Hepatocyte (in vitro differentiated cells): ENCODE measurements around the gene PROZ. TPM values are rescaled to one million over a fixed set of nuclear protein-coding genes. Genes with fewer than 3 reads are reported as not detected.

Experiments
- DNase-seq: peaks from one replicate; pipeline ENCODE4 v3.0.0-alpha.2; 2016; ENCODE audit warnings: low spot score
- H2AFZ ChIP-seq: fragments of 200-600 bp; sonication (generic); 2 replicates; pipeline ENCODE4 v1.6.0; 2016; ENCODE audit warnings: antibody characterized with exemption, mild to moderate bottlenecking
- H3K27ac ChIP-seq: fragments of 200-600 bp; sonication (generic); 2 replicates; pipeline ENCODE4 v1.5.1; 2016; ENCODE audit warnings: mild to moderate bottlenecking
- H3K27me3 ChIP-seq: fragments of 200-600 bp; sonication (generic); 2 replicates; pipeline ENCODE4 v1.6.1; 2016
- H3K36me3 ChIP-seq: fragments of 200-600 bp; sonication (generic); replicated peaks from 2 replicates; pipeline ENCODE4 v1.5.1; 2016; ENCODE audit warnings: low read depth; ENCODE audit not compliant: insufficient read depth
- H3K4me1 ChIP-seq: fragments of 200-600 bp; sonication (generic); 2 replicates; pipeline ENCODE4 v1.5.1; 2016; ENCODE audit warnings: mild to moderate bottlenecking, moderate library complexity; ENCODE audit not compliant: insufficient read depth
- H3K4me2 ChIP-seq: fragments of 200-600 bp; sonication (generic); 2 replicates; pipeline ENCODE4 v1.6.0; 2016
- H3K4me3 ChIP-seq: fragments of 200-600 bp; sonication (generic); 2 replicates; pipeline ENCODE4 v1.5.1; 2016; ENCODE audit warnings: mild to moderate bottlenecking
- H3K79me2 ChIP-seq: fragments of 200-600 bp; sonication (generic); 2 replicates; pipeline ENCODE4 v1.6.0; 2017; ENCODE audit warnings: mild to moderate bottlenecking
- H3K9me2 ChIP-seq: fragments of 200-600 bp; sonication (generic); replicated peaks from 2 replicates; pipeline ENCODE4 v1.6.0; 2017; ENCODE audit warnings: mild to moderate bottlenecking; ENCODE audit not compliant: insufficient read depth
- H3K9me3 ChIP-seq: fragments of 200-600 bp; sonication (generic); 2 replicates; pipeline ENCODE4 v1.5.1; 2016; ENCODE audit warnings: low read depth, mild to moderate bottlenecking
- H4K20me1 ChIP-seq: fragments of 200-600 bp; sonication (generic); 2 replicates; pipeline ENCODE4 v1.6.0; 2016; ENCODE audit warnings: mild to moderate bottlenecking; ENCODE audit not compliant: insufficient read depth, poor library complexity, severe bottlenecking
- CTCF ChIP-seq: fragments of 200-600 bp; sonication (generic); IDR thresholded peaks from 2 replicates; pipeline ENCODE4 v1.5.1; 2016; ENCODE audit warnings: antibody characterized with exemption, mild to moderate bottlenecking; ENCODE audit not compliant: poor library complexity
- EZH2 ChIP-seq: fragments of 200-600 bp; sonication (generic); IDR thresholded peaks from 2 replicates; pipeline ENCODE4 v1.6.1; 2016; ENCODE audit warnings: antibody characterized with exemption, mild to moderate bottlenecking, borderline replicate concordance
- EZH2phosphoT487 ChIP-seq: fragments of 200-600 bp; sonication (generic); IDR thresholded peaks from one replicate; pipeline ENCODE4 v1.6.1; 2018; ENCODE audit warnings: antibody characterized with exemption, mild to moderate bottlenecking, low read depth, moderate library complexity; ENCODE audit not compliant: unreplicated experiment, severe bottlenecking
- WGBS: methylation state at CpG from one replicate; pipeline ENCODE4 v1.1.6; 2016; ENCODE audit warnings: low lambda C conversion rate; ENCODE audit errors: missing lambda C conversion rate; 5-methylcytosine and 5-hydroxymethylcytosine counted together
- polyA plus RNA-seq: library from polyadenylated mRNA; unstranded; fragments of >200 nt; fragmentation: Nextera tagmentation; extraction: Ambion mirVana; gene quantifications from 2 replicates; pipeline ENCODE4 v1.2.1, GENCODE V29; 2016
- total RNA-seq: library from RNA; depleted of rRNA; stranded (reverse); fragments of >200 nt; gene quantifications from 2 replicates; pipeline ENCODE4 v1.2.3, GENCODE V29; 2014

PROZ gene
- total and polyA plus RNA-seq, 2 experiments from 2014 or later: 4.7 TPM

- H3K4me1 ChIP-seq: peaks cover 16% of the 10 kb centered on the region
Measured at GRCh38 chr13:113166681-113167080, 8.2 kb downstream of the PROZ start.

GRCh38 chr13:113167155-113167554 lies 8.7 kb downstream of the PROZ start:
- H3K4me1 ChIP-seq: peaks cover 16% of the 10 kb centered on the region
- H2AFZ ChIP-seq: no peak overlapping the region
- WGBS: 95% methylated on average over 10 of the region's 10 CpGs
- peaks cover 9% of the 10 kb centered on the region for H3K27me3 ChIP-seq
- H3K4me3 ChIP-seq: no peak overlapping the region
- no peaks in the 10 kb centered on the region for H4K20me1 ChIP-seq
- no peaks in the 10 kb centered on the region for H3K9me3 ChIP-seq
- no peak overlapping the region for H3K4me2 ChIP-seq
- no peaks in the 10 kb centered on the region for H3K36me3 ChIP-seq
- no peaks in the 10 kb centered on the region for H3K9me2 ChIP-seq
- TF ChIP-seq EZH2phosphoT487 (no peak), CTCF (no peak), EZH2 (no peak)
- no peak overlapping the region for H3K27ac ChIP-seq
- no peaks in the 10 kb centered on the region for H3K79me2 ChIP-seq
- DNase-seq: no peak

More at GRCh38 chr13:113166681-113167080, 8.2 kb downstream of the PROZ start:
- no peak overlapping the region for H3K4me3 ChIP-seq
- no peak overlapping the region for H3K4me2 ChIP-seq
- 85% methylated on average over 5 of the region's 5 CpGs for WGBS
- H3K9me2 ChIP-seq: no peaks in the 10 kb centered on the region
- TF ChIP-seq EZH2: no peak
- H2AFZ ChIP-seq: no peak overlapping the region
- DNase-seq: no peak
- no peaks in the 10 kb centered on the region for H4K20me1 ChIP-seq
- H3K79me2 ChIP-seq: no peaks in the 10 kb centered on the region
- no peaks in the 10 kb centered on the region for H3K36me3 ChIP-seq
- no peak overlapping the region for H3K27ac ChIP-seq
- H3K9me3 ChIP-seq: no peaks in the 10 kb centered on the region
- H3K27me3 ChIP-seq: peaks cover 9% of the 10 kb centered on the region

GRCh38 chr13:113167575-113167974 lies 9.1 kb downstream of the PROZ start:
- TF ChIP-seq EZH2 (no peak), EZH2phosphoT487 (no peak), CTCF (no peak)
- Histone ChIP-seq H2AFZ (no peak overlapping the region), H4K20me1 (no peaks in the 10 kb centered on the region), H3K9me2 (no peaks in the 10 kb centered on the region), H3K27me3 (peaks cover 9% of the 10 kb centered on the region), H3K9me3 (no peaks in the 10 kb centered on the region), H3K4me2 (no peak overlapping the region), H3K36me3 (no peaks in the 10 kb centered on the region), H3K27ac (no peak overlapping the region), H3K79me2 (no peaks in the 10 kb centered on the region), H3K4me3 (no peak overlapping the region), H3K4me1 (peaks cover 16% of the 10 kb centered on the region)
- WGBS: 98% methylated on average over 3 of the region's 3 CpGs
- DNase-seq: no peak

GRCh38 chr13:113168211-113168610 lies 9.8 kb downstream of the PROZ start:
- Histone ChIP-seq H3K9me2 (no peaks in the 10 kb centered on the region), H3K79me2 (no peaks in the 10 kb centered on the region), H3K4me1 (peaks cover 16% of the 10 kb centered on the region), H3K27ac (no peak overlapping the region), H3K4me3 (no peak overlapping the region), H3K27me3 (peaks cover 6% of the 10 kb centered on the region), H3K36me3 (no peaks in the 10 kb centered on the region), H3K4me2 (no peak overlapping the region), H3K9me3 (no peaks in the 10 kb centered on the region), H2AFZ (no peak overlapping the region), H4K20me1 (no peaks in the 10 kb centered on the region)
- WGBS: 88% methylated on average over 7 of the region's 7 CpGs
- TF ChIP-seq CTCF: no peak
- no peak for DNase-seq
